SH-SY5Y (cell line): ENCODE data around the gene DNAJA3.

Source experiments
- GATA2 ChIP-seq: IDR thresholded peaks from 2 replicates; pipeline ENCODE4 v1.6.1; 2011; ENCODE audit warnings: mild to moderate bottlenecking, low read depth, low read length
- GATA3 ChIP-seq: IDR thresholded peaks from 2 replicates; pipeline ENCODE4 v1.6.1; 2011; ENCODE audit warnings: low read depth, mild to moderate bottlenecking, low read length, moderate library complexity

DNAJA3 gene

GRCh38 chr16:4481526-4481925 lies 55.9 kb downstream of the DNAJA3 start:
- no peak for TF ChIP-seq GATA3
- no peak for TF ChIP-seq GATA2

- TF ChIP-seq GATA3 (no peak), GATA2 (no peak)
Measured at GRCh38 chr16:4481963-4482362, 56.3 kb downstream of the DNAJA3 start.

- TF ChIP-seq GATA3, result no peak
- no peak for TF ChIP-seq GATA2
Measured at GRCh38 chr16:4486126-4486893, 60.6 kb downstream of the DNAJA3 start.

- no peak for TF ChIP-seq GATA2
- TF ChIP-seq GATA3, result no peak
Measured at GRCh38 chr16:4487955-4488498, 62.4 kb downstream of the DNAJA3 start.

- TF ChIP-seq GATA3, result no peak
- TF ChIP-seq GATA2, result no peak
Measured at GRCh38 chr16:4488499-4488967, 62.9 kb downstream of the DNAJA3 start.

GRCh38 chr16:4489030-4489429 lies 63.4 kb downstream of the DNAJA3 start:
- TF ChIP-seq GATA3 (no peak), GATA2 (no peak)

GRCh38 chr16:4491898-4492297 lies 66.2 kb downstream of the DNAJA3 start:
- TF ChIP-seq GATA3 (no peak), GATA2 (no peak)

- TF ChIP-seq GATA3 (no peak), GATA2 (no peak)
Measured at GRCh38 chr16:4494746-4495490, 69.2 kb downstream of the DNAJA3 start.

- TF ChIP-seq GATA3 (no peak), GATA2 (no peak)
Measured at GRCh38 chr16:4495766-4496165, 70.1 kb downstream of the DNAJA3 start.

GRCh38 chr16:4496305-4496704 lies 70.6 kb downstream of the DNAJA3 start:
- TF ChIP-seq GATA3 (no peak), GATA2 (no peak)

- no peak for TF ChIP-seq GATA3
- TF ChIP-seq GATA2, result no peak
Measured at GRCh38 chr16:4498546-4499195, 73.0 kb downstream of the DNAJA3 start.

GRCh38 chr16:4499196-4499555 lies 73.5 kb downstream of the DNAJA3 start:
- TF ChIP-seq GATA3, result no peak
- no peak for TF ChIP-seq GATA2

- TF ChIP-seq GATA2 (no peak), GATA3 (no peak)
Measured at GRCh38 chr16:4500272-4500671, 74.6 kb downstream of the DNAJA3 start.

GRCh38 chr16:4501071-4501478 lies 75.4 kb downstream of the DNAJA3 start:
- TF ChIP-seq GATA3, result no peak
- no peak for TF ChIP-seq GATA2
